ENCODE measurements around the gene AUH.

GRCh38 chr9:91362051-91362611 lies 413 bp upstream of the AUH start:
- TF ChIP-seq CTCF (IDR thresholded peaks at IDR 0.05): no peak
- TF ChIP-seq POLR2A (IDR thresholded peaks at IDR 0.05): no peak
- no peak for TF ChIP-seq POLR2AphosphoS5 (IDR thresholded peaks at IDR 0.05)
- no peak for TF ChIP-seq EP300 (IDR thresholded peaks at IDR 0.05)

Measured in gastroesophageal sphincter (tissue), 3 donors.